AG09309 (cell line): ENCODE measurements around the gene TRPV3.

ENCODE experiments used
- DNase-seq: peaks from one replicate; pipeline ENCODE4 v3.0.0-alpha.2; 2010; ENCODE audit warnings: low read depth
- H3K4me3 ChIP-seq: 2 replicates; pipeline ENCODE4 v1.5.1; 2011; ENCODE audit warnings: mild to moderate bottlenecking, low read depth, low read length, moderate library complexity; ENCODE audit not compliant: control insufficient read depth
- CTCF ChIP-seq: IDR thresholded peaks from 2 replicates; pipeline ENCODE4 v1.5.1; 2011; ENCODE audit warnings: mild to moderate bottlenecking, low read depth, low read length, inconsistent platforms; ENCODE audit not compliant: insufficient read depth, control insufficient read depth; ENCODE audit errors: missing control alignments

TRPV3 gene

DNA sequence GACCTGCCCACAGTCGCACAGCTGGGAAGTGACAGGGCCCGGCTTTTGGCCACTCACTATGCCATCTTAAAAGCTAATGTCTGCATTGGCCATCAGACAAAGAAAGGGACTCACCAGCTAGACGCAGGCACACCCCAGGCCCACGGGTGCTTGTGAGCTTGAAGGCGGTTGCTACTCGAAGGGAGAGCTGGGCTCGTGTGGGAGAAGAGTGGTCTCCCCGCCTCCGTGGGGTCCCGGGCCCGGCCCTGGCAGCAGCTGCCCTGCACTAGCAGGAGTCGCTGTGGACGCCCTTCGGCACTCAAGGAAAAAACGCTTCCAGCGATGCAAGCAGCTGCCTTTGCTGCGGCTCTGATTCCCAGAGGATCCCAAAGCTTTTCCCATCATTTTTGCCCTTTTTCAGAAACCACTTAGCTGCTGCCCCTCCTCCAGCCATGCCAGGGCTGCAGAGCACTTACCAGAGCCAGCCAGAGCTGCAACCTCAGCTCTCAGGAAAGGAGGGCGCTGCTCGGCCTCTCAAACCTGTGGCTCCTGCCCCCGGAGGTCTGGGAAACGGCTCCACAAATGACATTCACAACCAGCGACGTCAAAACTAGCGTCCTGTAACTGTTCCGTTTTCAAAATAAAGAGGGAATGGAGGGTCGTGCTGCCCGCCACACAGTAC is 39.3 kb upstream of the TRPV3 start:
- H3K4me3 ChIP-seq: no peak overlapping the region
- DNase-seq: no peak
- TF ChIP-seq CTCF: no peak

DNA sequence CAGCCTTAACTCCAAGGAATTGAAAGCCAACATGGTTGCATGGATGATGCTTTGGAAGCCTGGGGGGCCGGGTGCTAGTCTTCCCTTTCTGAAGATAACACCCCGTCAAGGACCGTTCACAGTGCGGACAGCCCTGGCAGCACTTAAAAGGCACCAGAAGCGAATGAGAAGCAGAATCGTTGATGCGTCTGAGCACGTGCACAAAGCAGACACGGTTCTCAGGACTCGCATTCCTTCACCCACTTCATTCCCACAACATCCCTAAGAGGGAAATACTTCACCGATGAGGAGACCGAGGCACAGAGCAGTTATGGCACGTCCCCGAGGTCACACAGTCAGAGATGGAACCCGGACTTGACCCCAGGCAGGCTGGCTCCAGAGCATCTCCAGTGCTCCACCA is 37.4 kb upstream of the TRPV3 start:
- DNase-seq: no peak
- no peak overlapping the region for H3K4me3 ChIP-seq
- no peak for TF ChIP-seq CTCF

DNA sequence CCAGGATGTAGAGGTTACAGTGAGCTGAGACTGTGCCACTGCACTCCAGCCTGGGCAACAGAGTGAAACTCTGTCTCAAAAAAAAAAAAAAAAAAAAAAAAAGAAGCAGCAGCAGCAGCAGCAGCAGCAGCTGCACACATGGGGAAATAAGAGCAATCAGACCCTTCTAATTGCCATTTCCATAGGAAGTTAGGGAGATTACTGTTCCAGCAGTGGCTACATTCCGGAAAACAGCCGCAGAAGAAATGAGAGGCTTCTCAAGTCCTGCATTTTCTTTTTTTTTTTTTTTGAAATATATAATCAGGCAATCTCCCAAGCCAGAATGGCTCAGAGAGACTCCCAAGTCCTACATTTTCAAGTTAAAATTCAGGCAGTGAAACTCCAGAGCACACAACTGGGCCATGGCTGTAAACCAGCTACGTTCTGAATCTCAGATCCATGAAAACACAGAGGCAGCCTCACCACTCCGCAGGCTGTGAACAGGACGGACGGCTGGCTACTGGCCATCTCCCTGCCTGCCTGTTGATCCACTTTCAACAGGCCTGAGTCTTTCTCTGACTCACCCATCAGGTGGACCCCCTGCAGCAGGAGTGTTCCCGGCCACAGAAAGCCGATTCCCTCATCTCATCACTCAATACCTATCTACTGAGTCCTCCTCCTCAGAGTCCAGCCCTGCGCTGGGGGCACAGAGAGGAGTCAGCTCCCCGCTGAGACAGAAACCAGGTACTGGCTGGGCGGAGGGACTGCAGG is 36.6 kb upstream of the TRPV3 start:
- H3K4me3 ChIP-seq: no peak overlapping the region
- no peak for DNase-seq
- no peak for TF ChIP-seq CTCF

DNA sequence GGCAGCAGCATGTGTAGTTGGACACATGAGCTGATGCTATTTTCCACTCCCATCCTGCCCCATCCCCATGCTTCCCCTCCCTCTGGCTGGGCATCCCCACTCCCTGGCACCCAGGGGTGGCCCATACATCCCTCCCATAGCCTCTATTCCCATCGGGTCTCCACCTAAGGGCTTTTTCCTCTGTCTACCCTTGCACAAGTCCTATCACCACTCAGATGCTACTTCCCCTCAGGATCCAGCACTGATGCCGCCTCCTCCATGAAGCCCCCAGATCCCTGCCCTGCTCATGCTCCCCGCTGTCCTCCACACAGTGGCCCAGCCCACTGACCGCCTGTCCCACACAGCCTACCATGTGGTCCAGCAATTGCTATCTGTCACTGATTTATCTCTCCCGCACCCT is 35.8 kb upstream of the TRPV3 start:
- DNase-seq: no peak
- no peak overlapping the region for H3K4me3 ChIP-seq
- TF ChIP-seq CTCF: no peak

- no peak for TF ChIP-seq CTCF
- no peak overlapping the region for H3K4me3 ChIP-seq
- no peak for DNase-seq
Measured at GRCh38 chr17:3592216-3592860, 34.7 kb upstream of the TRPV3 start.

DNA sequence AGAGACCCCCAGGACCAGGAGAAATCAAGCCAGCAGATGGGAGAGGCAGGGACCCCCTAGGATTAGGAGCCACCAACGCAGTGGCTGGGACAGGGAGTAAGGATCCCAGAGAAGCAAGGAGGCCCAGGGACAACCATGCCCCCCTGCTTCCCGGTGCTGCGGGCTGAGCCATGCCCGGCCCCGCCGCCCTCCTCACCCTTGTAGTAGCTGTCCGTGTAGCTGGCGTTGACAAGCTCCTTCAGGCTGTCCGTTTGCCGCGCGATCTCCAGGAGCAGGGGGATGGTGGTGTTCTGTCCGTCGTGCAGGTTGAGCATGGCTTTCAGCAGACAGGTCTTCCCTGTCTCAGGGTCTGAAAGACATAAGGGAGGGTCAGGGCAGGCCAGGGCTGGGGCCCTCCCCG is 33.2 kb upstream of the TRPV3 start:
- no peak overlapping the region for H3K4me3 ChIP-seq
- no peak for TF ChIP-seq CTCF
- DNase-seq: no peak
